H1 (cell line): ENCODE data around the gene MAP3K10. TPM values are rescaled to one million over a fixed set of nuclear protein-coding genes. Genes with fewer than 3 reads are reported as not detected.

Source experiments
- CTCF ChIA-PET: fragments of 300-600 bp; sonication (Branson Sonifier 250); formaldehyde crosslinking; loops from one replicate; lab custom pipeline; 2021; ENCODE audit not compliant: partially characterized antibody; lab: Charles Lee
- POLR2A ChIA-PET: fragments of 300-600 bp; sonication (Branson Sonifier 250); formaldehyde crosslinking; loops from one replicate; lab custom pipeline; 2021; ENCODE audit warnings: inconsistent platforms; ENCODE audit not compliant: partially characterized antibody; lab: Charles Lee
- DNase-seq, 2 experiments: peaks; one replicate each; pipeline versions ENCODE4 v3.0.0 to v3.0.0-alpha.2; 2010 to 2022; ENCODE audit warnings: low spot score in 2 of 2, low read depth in 1 of 2, mixed read lengths in 1 of 2
- FAIRE-seq: peaks from 2 replicates; lab custom pipeline; 2011; peaks lifted over from hg19 to GRCh38; lab: Jason Lieb, UNC
- H2AFZ ChIP-seq: 2 replicates; pipeline ENCODE4 v1.8.1; 2012; ENCODE audit warnings: low read length, inconsistent platforms
- H2AK5ac ChIP-seq: 2 replicates; pipeline ENCODE4 v1.6.1; 2013; ENCODE audit warnings: low read depth, low read length
- H2BK120ac ChIP-seq: replicated peaks from 2 replicates; pipeline ENCODE3; 2013; ENCODE audit warnings: low read depth, low read length, inconsistent platforms
- H2BK12ac ChIP-seq: 2 replicates; pipeline ENCODE4 v1.6.1; 2013; ENCODE audit warnings: low read depth, low read length
- H2BK15ac ChIP-seq: 2 replicates; pipeline ENCODE4 v1.6.1; 2013; ENCODE audit warnings: low read length
- H2BK20ac ChIP-seq: 2 replicates; pipeline ENCODE4 v1.6.1; 2013; ENCODE audit warnings: low read length
- H2BK5ac ChIP-seq: 2 replicates; pipeline ENCODE4 v1.6.1; 2013; ENCODE audit warnings: low read depth, low read length
- H3K14ac ChIP-seq: 2 replicates; pipeline ENCODE4 v1.6.1; 2013; ENCODE audit warnings: inconsistent platforms; ENCODE audit not compliant: insufficient read length
- H3K18ac ChIP-seq: 2 replicates; pipeline ENCODE4 v1.6.1; 2013; ENCODE audit warnings: low read length; ENCODE audit errors: extremely low read depth
- H3K23ac ChIP-seq: 2 replicates; pipeline ENCODE4 v1.6.1; 2013; ENCODE audit warnings: inconsistent platforms; ENCODE audit not compliant: insufficient read length
- H3K23me2 ChIP-seq: 2 replicates; pipeline ENCODE4 v1.6.1; 2013; ENCODE audit warnings: low read depth, low read length
- H3K27ac ChIP-seq: 2 replicates; pipeline ENCODE4 v1.6.1; 2011; ENCODE audit warnings: low read depth, low read length, inconsistent platforms
- H3K27me3 ChIP-seq, 4 experiments: replicated peaks in 1 of 4; 1 replicate in 1 of 4; 2 replicates in 3 of 4; pipeline versions ENCODE4 v1.6.1 to v1.8.1; 2011 to 2013; ENCODE audit warnings: low read length in 3 of 4, mild to moderate bottlenecking in 3 of 4, inconsistent platforms in 2 of 4, mixed read lengths in 2 of 4, moderate library complexity in 1 of 4; ENCODE audit not compliant: control insufficient read depth in 3 of 4, insufficient read depth in 3 of 4; ENCODE audit errors: extremely low read depth in 1 of 4
- H3K36me3 ChIP-seq, 4 experiments: 2 replicates each; pipeline versions ENCODE4 v1.6.1 to v1.8.1; 2011 to 2013; ENCODE audit warnings: mild to moderate bottlenecking in 4 of 4, low read length in 3 of 4, moderate library complexity in 2 of 4, control low read depth in 1 of 4, inconsistent platforms in 1 of 4; ENCODE audit not compliant: insufficient read depth in 4 of 4, control insufficient read depth in 2 of 4
- H3K4ac ChIP-seq: replicated peaks from 2 replicates; pipeline ENCODE3; 2013; ENCODE audit warnings: low read length, low read depth, mixed read lengths, inconsistent platforms; ENCODE audit not compliant: insufficient read length
- H3K4me1 ChIP-seq, 4 experiments: replicated peaks in 1 of 4; 1 replicate in 1 of 4; 2 replicates in 3 of 4; pipeline versions ENCODE4 v1.6.1 to v1.8.1; 2011 to 2013; ENCODE audit warnings: low read length in 3 of 4, inconsistent platforms in 2 of 4, mixed read lengths in 1 of 4; ENCODE audit not compliant: insufficient read depth in 4 of 4, control insufficient read depth in 3 of 4
- H3K4me2 ChIP-seq, 2 experiments: 2 replicates each; pipeline versions ENCODE4 v1.6.1 to v1.8.1; 2011 to 2013; ENCODE audit warnings: low read depth in 2 of 2, low read length in 2 of 2, control low read depth in 1 of 2, inconsistent platforms in 1 of 2, mild to moderate bottlenecking in 1 of 2; ENCODE audit not compliant: insufficient read depth in 1 of 2
- H3K4me3 ChIP-seq, 4 experiments: fragments of 200-600, 300-600 bp in 1 of 4; sonication (generic), shearing (Covaris generic), sonication (Bioruptor Twin) in 1 of 4; 2 replicates each; pipeline versions ENCODE4 v1.5.1 to v1.8.1; 2011 to 2016; ENCODE audit warnings: low read length in 4 of 4, low read depth in 3 of 4, control low read depth in 2 of 4, inconsistent platforms in 2 of 4, mild to moderate bottlenecking in 2 of 4, mixed read lengths in 1 of 4, moderate library complexity in 1 of 4; ENCODE audit not compliant: insufficient read depth in 2 of 4; ENCODE audit errors: extremely low read depth in 1 of 4
- H3K56ac ChIP-seq: replicated peaks from 2 replicates; pipeline ENCODE3; 2013; ENCODE audit warnings: low read depth, mild to moderate bottlenecking, mixed read lengths, low read length, inconsistent platforms; ENCODE audit not compliant: insufficient read length
- H3K79me1 ChIP-seq: 2 replicates; pipeline ENCODE4 v1.6.1; 2013; ENCODE audit warnings: low read depth, low read length, control low read depth
- H3K79me2 ChIP-seq, 2 experiments: 2 replicates each; pipeline versions ENCODE4 v1.6.1 to v1.8.1; 2012 to 2013; ENCODE audit warnings: low read length in 2 of 2, mild to moderate bottlenecking in 2 of 2, inconsistent platforms in 1 of 2; ENCODE audit not compliant: insufficient read depth in 2 of 2, control insufficient read depth in 1 of 2
- H3K9ac ChIP-seq, 4 experiments: replicated peaks in 1 of 4; 1 replicate in 1 of 4; 2 replicates in 3 of 4; pipeline versions ENCODE4 v1.6.1 to v1.8.1; 2011 to 2013; ENCODE audit warnings: low read depth in 3 of 4, low read length in 3 of 4, control low read depth in 2 of 4, mild to moderate bottlenecking in 2 of 4, moderate library complexity in 2 of 4, inconsistent platforms in 1 of 4; ENCODE audit errors: extremely low read depth in 1 of 4
- H3K9me3 ChIP-seq, 2 experiments: 2 replicates each; pipeline versions ENCODE4 v1.6.1 to v1.8.1; 2012 to 2013; ENCODE audit warnings: mild to moderate bottlenecking in 2 of 2, moderate library complexity in 2 of 2, control low read depth in 1 of 2, inconsistent platforms in 1 of 2, low read depth in 1 of 2, low read length in 1 of 2, mixed read lengths in 1 of 2; ENCODE audit not compliant: insufficient read depth in 2 of 2
- H4K20me1 ChIP-seq, 2 experiments: replicated peaks in 1 of 2; 2 replicates each; pipeline versions ENCODE3 to v1.8.1; 2011 to 2013; ENCODE audit warnings: inconsistent platforms in 2 of 2, low read length in 2 of 2, mild to moderate bottlenecking in 1 of 2; ENCODE audit not compliant: insufficient read depth in 2 of 2, control insufficient read depth in 1 of 2
- H4K5ac ChIP-seq: 2 replicates; pipeline ENCODE4 v1.6.1; 2013; ENCODE audit warnings: low read length, low read depth, mixed read lengths, inconsistent platforms; ENCODE audit not compliant: insufficient read length
- H4K8ac ChIP-seq: 2 replicates; pipeline ENCODE4 v1.8.0; 2013; ENCODE audit warnings: mild to moderate bottlenecking, moderate library complexity, low read length, inconsistent platforms; ENCODE audit not compliant: insufficient read depth; ENCODE audit errors: extremely low read depth
- H4K91ac ChIP-seq: replicated peaks from 2 replicates; pipeline ENCODE3; 2013; ENCODE audit warnings: low read length, mixed read lengths, inconsistent platforms; ENCODE audit not compliant: insufficient read length
- CBX5 ChIP-seq: fragments of 300-800, 300-1000 bp; sonication (generic); IDR thresholded peaks from 2 replicates; pipeline ENCODE4 v1.7.1; 2016; ENCODE audit warnings: antibody characterized with exemption, low read length, low read depth
- E2F6 ChIP-seq: IDR thresholded peaks from 2 replicates; pipeline ENCODE4 v1.6.1; 2012; ENCODE audit warnings: inconsistent platforms
- EGR1 ChIP-seq: IDR thresholded peaks from 2 replicates; pipeline ENCODE4 v1.6.1; 2011; ENCODE audit warnings: low read depth, low read length, borderline replicate concordance
- EP300 ChIP-seq, 2 experiments: IDR thresholded peaks; 1 replicate in 1 of 2; 2 replicates in 1 of 2; pipeline ENCODE4 v1.6.1; 2011 to 2012; ENCODE audit warnings: low read depth in 2 of 2, low read length in 2 of 2, mild to moderate bottlenecking in 2 of 2, borderline replicate concordance in 1 of 2, inconsistent platforms in 1 of 2, moderate library complexity in 1 of 2
- JUND ChIP-seq: IDR thresholded peaks from 2 replicates; pipeline ENCODE4 v1.6.1; 2011; ENCODE audit warnings: mild to moderate bottlenecking, improper control_type of control experiment, low read length
- NRF1 ChIP-seq: IDR thresholded peaks from 2 replicates; pipeline ENCODE4 v1.6.1; 2011; ENCODE audit warnings: mild to moderate bottlenecking, low read depth, low read length, improper control_type of control experiment
- POLR2AphosphoS5 ChIP-seq: IDR thresholded peaks from 2 replicates; pipeline ENCODE4 v1.6.1; 2011; ENCODE audit warnings: low read depth, low read length
- RNF2 ChIP-seq: fragments of 200-900, 300-1000 bp; sonication (generic); IDR thresholded peaks from 2 replicates; pipeline ENCODE4 v1.7.1; 2016; ENCODE audit warnings: borderline replicate concordance, low read depth, mild to moderate bottlenecking, antibody characterized with exemption, low read length; ENCODE audit not compliant: poor library complexity, severe bottlenecking; ENCODE audit errors: missing control alignments
- SP4 ChIP-seq: IDR thresholded peaks from 2 replicates; pipeline ENCODE4 v1.6.1; 2012; ENCODE audit warnings: low read length, inconsistent platforms
- TAF1 ChIP-seq: IDR thresholded peaks from 2 replicates; pipeline ENCODE4 v1.6.1; 2011; ENCODE audit warnings: mild to moderate bottlenecking, low read depth, low read length
- TCF12 ChIP-seq: IDR thresholded peaks from 2 replicates; pipeline ENCODE4 v1.6.1; 2011; ENCODE audit warnings: low read depth, mild to moderate bottlenecking, low read length
- WGBS, 2 experiments: shearing (Covaris generic) in 1 of 2; methylation state at CpG; one replicate each; pipeline versions ENCODE4 v1.1.6 to v1.1.7; 2013 to 2015; ENCODE audit warnings: low lambda C conversion rate in 2 of 2, mixed read lengths in 2 of 2, inconsistent platforms in 1 of 2, low coverage in 1 of 2, missing lambda C conversion rate in 1 of 2; ENCODE audit not compliant: insufficient replicate concordance in 2 of 2, insufficient coverage in 1 of 2, insufficient read length in 1 of 2; ENCODE audit errors: extremely low coverage in 1 of 2, missing lambda C conversion rate in 1 of 2; 5-methylcytosine and 5-hydroxymethylcytosine counted together
- polyA plus RNA-seq, 7 experiments: library from polyadenylated mRNA; depleted of rRNA in 3 of 7; stranded (reverse) in 5 of 7; unstranded in 2 of 7; fragments of >200 nt in 5 of 7; fragments of 200-250 nt in 2 of 7; gene quantifications; 1 replicate in 5 of 7; 2 replicates in 1 of 7; 4 replicates in 1 of 7; pipeline versions ENCODE4 v1.2.1 to v1.2.3, GENCODE V29; 2011 to 2013; ENCODE audit warnings: missing spikeins in 2 of 7, mixed read lengths in 2 of 7
- total RNA-seq: library from RNA; stranded (reverse); fragmentation: NEBNext Ultra II Directional; extraction: Animal tissue kit (Norgen Biotek cat#: 25700); gene quantifications from 2 replicates; pipeline ENCODE4 v1.2.1, GENCODE V29; 2021

The MAP3K10 gene
- total and polyA plus RNA-seq, 2 of the 8 experiments (the other 6 are each of a cell fraction or from before 2014, with no cell fraction given), result 4.9 to 15.9 TPM

DNA sequence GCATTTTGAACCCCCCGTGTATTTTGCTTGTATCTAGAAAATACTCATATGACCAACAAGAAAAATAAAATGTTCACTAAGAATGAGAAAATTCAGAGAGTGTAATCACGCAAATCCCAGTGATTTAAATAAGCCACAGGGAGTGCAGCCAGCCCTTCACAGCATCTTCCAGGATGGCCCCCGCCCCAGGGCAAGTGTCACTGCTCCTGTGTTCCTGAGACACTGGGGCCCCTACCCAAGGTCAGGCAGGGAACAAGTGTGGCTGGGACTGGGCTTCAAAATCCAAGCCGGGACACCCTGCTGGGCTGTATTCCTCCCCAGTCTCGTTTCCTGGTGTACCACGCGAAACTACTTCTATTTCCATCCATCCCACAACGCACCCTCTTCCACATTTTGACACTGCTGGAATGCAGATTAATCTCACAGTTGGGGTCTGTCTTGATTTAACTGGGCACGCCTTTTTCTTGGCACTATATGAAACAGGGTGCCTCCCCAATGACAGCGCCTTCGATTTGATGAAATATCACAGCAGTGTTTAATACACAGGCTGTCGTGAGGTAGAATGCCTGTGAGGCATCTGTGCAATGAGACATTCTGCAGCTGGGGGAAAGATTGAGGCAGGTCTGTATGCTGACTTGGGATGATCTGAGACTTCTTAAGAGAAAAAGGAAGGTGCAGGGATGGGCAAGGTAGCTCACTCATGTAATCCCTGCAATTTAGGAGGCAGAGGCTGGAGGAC, 53.5 kb downstream of the MAP3K10 start:
- H3K79me1 ChIP-seq, result peaks cover 5% of the 10 kb centered on the region
- H2BK15ac ChIP-seq, result no peak overlapping the region
- no peak overlapping the region for H2BK120ac ChIP-seq
- H2AFZ ChIP-seq, result no peak overlapping the region
- H4K91ac ChIP-seq, result no peak overlapping the region
- no peak for FAIRE-seq
- H4K20me1 ChIP-seq, result peaks cover 2 to 3% of the 10 kb centered on the region in 2 experiments
- TF ChIP-seq E2F6 (no peak), CBX5 (no peak), TAF1 (no peak), EGR1 (no peak), NRF1 (no peak), JUND (no peak), SP4 (no peak), RNF2 (no peak), EP300 (IDR thresholded peaks at IDR 0.05; ENCODE audit: borderline replicate concordance in 1 of 2, low read depth in 2 of 2, low read length in 2 of 2) (no peak), POLR2AphosphoS5 (no peak), TCF12 (no peak)
- H3K36me3 ChIP-seq, result peaks cover 0 to 10% (median 6%) of the 10 kb centered on the region in 4 experiments; a peak in 4 of 8 replicates
- H4K8ac ChIP-seq, result no peak overlapping the region
- no peak overlapping the region for H2AK5ac ChIP-seq
- 87% methylated on average over 12 of the region's 12 CpGs; no CpG with 5 or more reads in 1 of the 2 experiments for WGBS, 2 experiments
- no peaks in the 10 kb centered on the region; a peak in 1 of 7 replicates for H3K4me1 ChIP-seq
- POLR2A ChIA-PET, result no interaction called here
- no peak for DNase-seq
- H3K27ac ChIP-seq, result no peak overlapping the region
- H3K9me3 ChIP-seq, result no peaks in the 10 kb centered on the region
- H3K14ac ChIP-seq, result no peak overlapping the region
- no peak overlapping the region for H2BK12ac ChIP-seq
- H2BK20ac ChIP-seq, result no peak overlapping the region
- H3K18ac ChIP-seq, result no peak overlapping the region
- no peak overlapping the region for H3K56ac ChIP-seq
- H3K27me3 ChIP-seq, result no peaks in the 10 kb centered on the region
- CTCF ChIA-PET, result interaction anchor here (0.6 to 3.2 kb wide), 2 partner anchors 10 to 88 kb away, joined by 4 to 10 read pairs; no protein-coding TSS in a partner anchor
- no peak overlapping the region for H3K4ac ChIP-seq
- no peak overlapping the region for H3K4me3 ChIP-seq
- no peaks in the 10 kb centered on the region for H3K23me2 ChIP-seq
- H3K79me2 ChIP-seq, result no peaks in the 10 kb centered on the region; a peak in 1 of 4 replicates
- H3K4me2 ChIP-seq, result no peak overlapping the region
- H2BK5ac ChIP-seq, result no peak overlapping the region
- H3K23ac ChIP-seq, result no peak overlapping the region
- H4K5ac ChIP-seq, result no peak overlapping the region
- H3K9ac ChIP-seq, result no peak overlapping the region
